ENCODE measurements around the gene TFF2.

DNA sequence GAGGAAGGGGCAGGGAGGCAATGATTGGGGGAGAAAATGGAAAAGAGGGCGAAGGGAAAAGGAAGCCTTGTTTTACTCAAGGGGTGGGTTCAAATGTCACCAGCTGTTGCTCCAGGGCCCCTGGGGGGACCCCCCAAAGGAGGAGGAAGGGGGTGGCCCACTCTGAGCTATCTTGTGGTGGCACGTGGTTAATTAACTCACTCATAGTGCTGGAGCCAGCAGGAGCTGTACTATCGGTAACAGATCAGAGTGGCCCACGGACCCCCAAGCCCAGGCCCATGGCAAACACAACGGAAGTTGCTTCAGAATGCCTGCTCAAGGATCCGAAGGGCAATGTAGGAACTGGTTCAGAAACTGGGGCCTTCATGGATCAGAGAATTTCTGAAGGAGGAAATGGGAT, 7.2 kb downstream of the TFF2 start:
- TF ChIP-seq CTCF (IDR thresholded peaks at IDR 0.05 in 8 of 11, conservative IDR thresholded peaks at IDR 0.05 in 3 of 11) = no peak
- TF ChIP-seq POLR2AphosphoS5 (IDR thresholded peaks at IDR 0.05) = no peak
- TF ChIP-seq POLR2A (IDR thresholded peaks at IDR 0.05) = no peak

Measured in spleen (tissue), 7 donors.